Fibroblast of the aortic adventitia (primary cell): Measurements from ENCODE around the gene GPC5. TPM values are rescaled to one million over a fixed set of nuclear protein-coding genes. Genes with fewer than 3 reads are reported as not detected.

ENCODE experiments used
- DNase-seq: peaks from one replicate; pipeline ENCODE4 v3.0.0-alpha.2; 2010; ENCODE audit warnings: low read depth
- H3K4me3 ChIP-seq: 2 replicates; pipeline ENCODE4 v1.5.1; 2011; ENCODE audit warnings: low read depth, mild to moderate bottlenecking, control low read depth, low read length, moderate library complexity
- total RNA-seq: library from RNA; depleted of rRNA; stranded (reverse); fragments of >200 nt; gene quantifications from 2 replicates; pipeline ENCODE4 v1.2.3, GENCODE V29; 2012; ENCODE audit warnings: low replicate concordance
- TF ChIP-seq, protein P1 (sequence below): IDR thresholded peaks from 2 replicates; pipeline ENCODE4 v1.5.1; 2011; ENCODE audit warnings: mild to moderate bottlenecking, low read length, control low read depth, inconsistent platforms; ENCODE audit not compliant: insufficient read depth

Gene GPC5
- total RNA-seq, 1 donor, result 0.18 TPM

DNA sequence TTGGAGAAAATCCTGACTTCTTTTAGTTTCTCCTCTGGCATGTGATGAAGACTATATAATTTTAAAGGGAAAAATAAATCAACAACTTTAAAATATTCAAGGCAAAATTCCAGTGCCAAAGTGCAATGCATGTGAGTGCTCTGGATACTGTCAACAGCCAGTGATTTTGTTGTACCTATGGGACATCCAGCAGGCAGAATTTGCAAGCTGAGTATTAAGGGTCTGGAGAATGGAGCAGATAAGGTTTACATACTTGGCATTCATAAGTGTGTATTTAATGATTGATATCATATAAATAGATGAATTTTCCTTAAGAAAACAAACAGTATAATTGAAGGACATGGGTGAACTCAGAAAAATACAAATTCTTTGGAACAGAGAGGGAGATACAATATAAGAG is 703.4 kb downstream of the GPC5 start:
- H3K4me3 ChIP-seq, result no peak overlapping the region
- TF ChIP-seq, protein P1, sequence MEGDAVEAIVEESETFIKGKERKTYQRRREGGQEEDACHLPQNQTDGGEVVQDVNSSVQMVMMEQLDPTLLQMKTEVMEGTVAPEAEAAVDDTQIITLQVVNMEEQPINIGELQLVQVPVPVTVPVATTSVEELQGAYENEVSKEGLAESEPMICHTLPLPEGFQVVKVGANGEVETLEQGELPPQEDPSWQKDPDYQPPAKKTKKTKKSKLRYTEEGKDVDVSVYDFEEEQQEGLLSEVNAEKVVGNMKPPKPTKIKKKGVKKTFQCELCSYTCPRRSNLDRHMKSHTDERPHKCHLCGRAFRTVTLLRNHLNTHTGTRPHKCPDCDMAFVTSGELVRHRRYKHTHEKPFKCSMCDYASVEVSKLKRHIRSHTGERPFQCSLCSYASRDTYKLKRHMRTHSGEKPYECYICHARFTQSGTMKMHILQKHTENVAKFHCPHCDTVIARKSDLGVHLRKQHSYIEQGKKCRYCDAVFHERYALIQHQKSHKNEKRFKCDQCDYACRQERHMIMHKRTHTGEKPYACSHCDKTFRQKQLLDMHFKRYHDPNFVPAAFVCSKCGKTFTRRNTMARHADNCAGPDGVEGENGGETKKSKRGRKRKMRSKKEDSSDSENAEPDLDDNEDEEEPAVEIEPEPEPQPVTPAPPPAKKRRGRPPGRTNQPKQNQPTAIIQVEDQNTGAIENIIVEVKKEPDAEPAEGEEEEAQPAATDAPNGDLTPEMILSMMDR, result no peak
- no peak for DNase-seq

- TF ChIP-seq, protein P1, result no peak
- no peak overlapping the region for H3K4me3 ChIP-seq
- DNase-seq, result no peak
Measured at GRCh38 chr13:92103689-92104153, 705.3 kb downstream of the GPC5 start.

- DNase-seq, result peak; percentile 2
- H3K4me3 ChIP-seq, result no peak overlapping the region
- TF ChIP-seq, protein P1, result no peak
Measured at GRCh38 chr13:92122186-92122853, 723.9 kb downstream of the GPC5 start.

DNA sequence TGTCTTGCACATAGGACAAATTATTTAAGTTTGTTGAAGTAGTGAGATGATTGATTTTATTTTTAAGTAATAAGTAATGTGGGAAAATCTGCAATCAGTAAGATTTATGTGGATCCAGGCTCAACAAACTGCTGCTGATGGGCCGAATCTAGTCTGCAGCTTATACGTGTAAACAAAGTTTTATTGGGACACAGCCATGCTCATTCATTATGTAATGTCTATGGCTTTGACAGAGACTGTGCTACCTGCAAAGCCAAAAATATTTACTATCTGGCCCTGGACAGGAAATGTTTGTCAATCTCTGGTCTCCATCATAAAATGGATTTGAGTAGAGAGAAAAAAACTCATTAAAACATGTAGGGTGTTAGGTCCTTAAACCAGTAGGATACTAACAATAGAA is 728.0 kb downstream of the GPC5 start:
- no peak for DNase-seq
- no peak overlapping the region for H3K4me3 ChIP-seq
- TF ChIP-seq, protein P1, result no peak

DNA sequence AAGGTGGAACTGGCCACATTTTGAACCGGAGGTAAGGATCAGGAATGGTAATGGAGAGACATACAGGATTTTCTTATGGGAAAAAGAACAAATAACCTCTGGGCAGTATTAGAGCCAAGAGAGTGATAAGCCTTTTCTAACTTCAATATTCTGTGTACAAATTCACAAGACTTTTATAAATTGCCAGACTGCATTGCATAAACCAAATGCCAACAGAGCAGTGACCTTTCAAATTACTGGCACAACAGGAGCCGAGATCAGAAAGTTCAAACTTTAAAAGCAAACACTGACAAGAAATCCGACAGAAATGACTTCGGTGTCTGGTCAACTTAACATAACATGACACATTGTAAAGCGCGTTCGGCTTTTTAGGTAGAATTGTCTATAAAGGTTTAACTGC is 737.1 kb downstream of the GPC5 start:
- TF ChIP-seq, protein P1, result no peak
- no peak for DNase-seq

DNA sequence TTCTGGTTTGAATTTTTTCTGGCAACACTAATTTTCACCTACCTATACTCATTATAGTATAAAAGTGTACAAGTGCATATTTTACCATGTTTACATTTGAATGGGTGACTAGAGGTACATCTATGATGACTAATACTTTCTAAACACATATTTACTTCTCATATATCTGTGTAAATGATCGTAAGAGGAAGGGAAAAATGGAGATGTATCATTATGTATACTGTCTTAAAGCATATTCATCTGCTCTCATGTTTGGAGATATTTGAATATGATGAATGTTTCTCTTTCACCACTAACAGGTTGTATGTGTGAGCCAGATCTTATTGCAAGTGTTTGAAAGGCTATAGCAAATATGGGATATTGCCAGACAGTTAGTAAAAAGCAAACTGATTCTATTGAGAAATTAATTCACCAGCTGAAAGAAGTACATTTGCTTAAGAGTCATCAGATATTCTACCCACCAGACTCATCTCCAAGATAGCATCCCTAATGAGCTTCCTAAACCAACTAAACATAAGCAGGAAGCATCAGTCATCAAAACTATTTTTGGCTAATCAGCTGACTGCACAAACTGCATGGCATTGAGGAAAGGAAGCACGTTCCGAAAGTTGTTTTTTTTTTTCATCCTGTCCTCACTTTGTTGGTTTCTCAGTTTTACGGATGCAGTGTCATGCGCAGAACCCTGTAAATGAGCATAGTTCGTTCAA is 738.2 kb downstream of the GPC5 start:
- DNase-seq, result no peak
- TF ChIP-seq, protein P1, result no peak
- no peak overlapping the region for H3K4me3 ChIP-seq

More for the DNA sequence above, 737.1 kb downstream of the GPC5 start:
- H3K4me3 ChIP-seq, result no peak overlapping the region
